ENCODE results near the gene LBH.

Gene LBH

GRCh38 chr2:30235859-30236535 lies 4.7 kb downstream of the LBH start:
- DNase-seq, result no peak

- no peak for DNase-seq
These were observed 5.4 kb downstream of the LBH start for GRCh38 chr2:30236591-30237238.

- DNase-seq, result no peak
These were observed 6.1 kb downstream of the LBH start for GRCh38 chr2:30237239-30237965.

- no peak for DNase-seq
These were observed 6.8 kb downstream of the LBH start for GRCh38 chr2:30237966-30238800.

GRCh38 chr2:30239308-30239985 lies 8.1 kb downstream of the LBH start:
- DNase-seq, result no peak

- DNase-seq, result no peak
These were observed 8.8 kb downstream of the LBH start for GRCh38 chr2:30239986-30240752.

GRCh38 chr2:30243231-30243630 lies 11.9 kb downstream of the LBH start:
- DNase-seq, result no peak

- DNase-seq, result no peak
These were observed 14.0 kb downstream of the LBH start for GRCh38 chr2:30245364-30245763.

- no peak for DNase-seq
These were observed 17.5 kb downstream of the LBH start for GRCh38 chr2:30248791-30249190.

- no peak for DNase-seq
These were observed 18.0 kb downstream of the LBH start for GRCh38 chr2:30249354-30249753.

- no peak for DNase-seq
These were observed 19.1 kb downstream of the LBH start for GRCh38 chr2:30250421-30250820.

GRCh38 chr2:30252723-30253701 lies 21.7 kb downstream of the LBH start:
- DNase-seq, result no peak

- no peak for DNase-seq
These were observed 22.7 kb downstream of the LBH start for GRCh38 chr2:30253873-30254684.

- DNase-seq, result no peak
These were observed 23.3 kb downstream of the LBH start for GRCh38 chr2:30254685-30255001.

GRCh38 chr2:30255026-30255425 lies 23.7 kb downstream of the LBH start:
- DNase-seq, result no peak

- DNase-seq, result no peak
These were observed 24.4 kb downstream of the LBH start for GRCh38 chr2:30255466-30256408.

GRCh38 chr2:30257266-30258214 lies 26.2 kb downstream of the LBH start:
- no peak for DNase-seq

Data from NCI-H774 (cell line).